SK-N-MC (cell line): ENCODE measurements around the gene LRFN2.

ENCODE experiments used
- EZH2 ChIP-seq: fragments of 200-600 bp; sonication (generic); IDR thresholded peaks from one replicate; pipeline ENCODE4 v1.6.1; 2017; ENCODE audit warnings: antibody characterized with exemption
- POLR2AphosphoS5 ChIP-seq: IDR thresholded peaks from 2 replicates; pipeline ENCODE4 v1.6.1; 2012; ENCODE audit warnings: mild to moderate bottlenecking, low read depth, low read length, borderline replicate concordance

DNA sequence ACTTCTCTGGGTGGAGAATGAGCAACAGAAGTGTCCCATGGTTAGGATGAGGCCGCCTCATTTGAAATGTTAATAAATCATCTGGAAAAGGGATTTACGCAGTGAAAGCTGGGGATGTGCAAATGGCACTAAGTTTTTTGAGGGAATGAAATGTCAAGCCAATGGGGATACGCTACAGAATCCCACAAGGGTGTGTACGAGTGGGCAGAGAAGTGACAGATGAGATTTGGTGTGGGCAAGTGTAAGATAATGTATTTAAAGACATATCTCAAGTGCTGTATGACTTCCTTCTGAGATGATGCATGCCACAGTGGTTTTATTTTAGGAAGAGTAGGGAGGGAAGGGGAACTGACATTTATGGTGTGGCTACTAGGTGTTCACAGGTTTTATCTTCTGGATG, 100.6 kb downstream of the LRFN2 start:
- TF ChIP-seq EZH2 (no peak), POLR2AphosphoS5 (no peak)
